Ovary (tissue), 9 donors: ENCODE measurements around the gene PPME1. TPM values are rescaled to one million over a fixed set of nuclear protein-coding genes. Genes with fewer than 3 reads are reported as not detected.

ENCODE experiments used
- DNase-seq, 5 donors: peaks; one replicate each; pipeline ENCODE4 v3.0.0-alpha.2; 2019 to 2020
- H3K27ac ChIP-seq, 2 donors: fragments of 200-600 bp; one replicate each; pipeline versions ENCODE4 v1.5.1 to v1.8.0; 2019 to 2022
- H3K27me3 ChIP-seq: fragments of 200-600 bp; one replicate; pipeline ENCODE4 v1.8.0; 2022
- H3K36me3 ChIP-seq: fragments of 200-600 bp; sonication (generic); one replicate; pipeline ENCODE4 v1.5.1; 2019
- H3K4me1 ChIP-seq: one replicate; pipeline ENCODE4 v1.8.1; 2013; ENCODE audit warnings: mild to moderate bottlenecking, moderate library complexity; ENCODE audit not compliant: insufficient read depth
- H3K4me3 ChIP-seq: fragments of 200-600 bp; sonication (generic); one replicate; pipeline ENCODE4 v1.5.1; 2017
- H3K9me3 ChIP-seq, 2 donors: fragments of 200-600 bp in 1 of 2; sonication (generic) in 1 of 2; one replicate each; pipeline versions ENCODE4 v1.5.1 to v1.8.1; 2013 to 2019; ENCODE audit warnings: mild to moderate bottlenecking in 1 of 2, moderate library complexity in 1 of 2
- EP300 ChIP-seq: sonication (generic); formaldehyde crosslinking; IDR thresholded peaks from one replicate; pipeline ENCODE4 v1.6.1; 2017; ENCODE audit warnings: antibody characterized with exemption
- POLR2A ChIP-seq: fragments of 450-650 bp; IDR thresholded peaks from one replicate; pipeline ENCODE4 v1.6.1; 2017; ENCODE audit warnings: antibody characterized with exemption, mild to moderate bottlenecking, moderate library complexity
- WGBS, 3 donors: extraction: QIAGEN DNeasy Blood & Tissue Kit in 1 of 3; methylation state at CpG; one replicate each; pipeline versions ENCODE4 v1.1.5 to v1.1.7; 2013 to 2017; 5-methylcytosine and 5-hydroxymethylcytosine counted together
- intact Hi-C, 4 donors: fragments of 100-400 bp; cut with DNase I; formaldehyde crosslinking; loops; one replicate each; pipeline versions ENCODE4 v1.11.0 to v1.15.1; 2022 to 2023
- polyA plus RNA-seq, 2 donors: library from polyadenylated mRNA; stranded (reverse); fragments of 200-250 nt in 1 of 2; fragments of 350-450 nt in 1 of 2; fragmentation: Illumina TruSeq in 1 of 2; extraction: RNeasy Lipid Tissue Mini Kit (QIAGEN cat#74804) in 1 of 2; gene quantifications; one replicate each; pipeline ENCODE4 v1.2.3, GENCODE V29; 2013 to 2014
- total RNA-seq, 7 donors: library from RNA; depleted of rRNA in 2 of 7; stranded (reverse); fragments of >200 nt in 2 of 7; fragmentation: NEBNext Ultra II Directional in 3 of 7; extraction: Animal tissue kit (Norgen Biotek cat#: 25700) in 3 of 7; gene quantifications; one replicate each; pipeline versions ENCODE4 v1.1.0 to v1.2.4, GENCODE V29; 2016 to 2023
- TF ChIP-seq, protein P1 (sequence below), 3 donors: fragments of 450-650 bp in 2 of 3; fragments of 200-600 bp in 1 of 3; IDR thresholded peaks; one replicate each; pipeline versions ENCODE4 v1.5.1 to v1.8.0; 2016 to 2022; ENCODE audit warnings: antibody characterized with exemption in 3 of 3, mild to moderate bottlenecking in 1 of 3
- donor health status: DM: no; HTN: no; CAD: no; lungs with moderate emphysema.
- donor health status: DM: no; HTN: no; CAD: no.
- donor health status: Bipolar disorder and iron deficiency.
- donor health status: DM: yes; HTN: yes; CAD: no.
- donor health status: DM: no; HTN: no; CAD: no.
- donor health status: DM: yes; HTN: yes; CAD: no.

PPME1 gene
- total and polyA plus RNA-seq, 9 donors, result 19.6 to 42.2 (median 35.8) TPM

- Histone ChIP-seq H3K36me3 (no peaks in the 10 kb centered on the region), H3K4me3 (no peak overlapping the region), H3K27me3 (no peaks in the 10 kb centered on the region), H3K9me3 (no peaks in the 10 kb centered on the region), H3K27ac (no peak overlapping the region), H3K4me1 (peaks cover 4% of the 10 kb centered on the region)
- whole genome bisulfite sequencing, 3 donors, result 75 to 86% (median 79%) methylated on average over 8 of the region's 8 CpGs
- TF ChIP-seq, protein P1, sequence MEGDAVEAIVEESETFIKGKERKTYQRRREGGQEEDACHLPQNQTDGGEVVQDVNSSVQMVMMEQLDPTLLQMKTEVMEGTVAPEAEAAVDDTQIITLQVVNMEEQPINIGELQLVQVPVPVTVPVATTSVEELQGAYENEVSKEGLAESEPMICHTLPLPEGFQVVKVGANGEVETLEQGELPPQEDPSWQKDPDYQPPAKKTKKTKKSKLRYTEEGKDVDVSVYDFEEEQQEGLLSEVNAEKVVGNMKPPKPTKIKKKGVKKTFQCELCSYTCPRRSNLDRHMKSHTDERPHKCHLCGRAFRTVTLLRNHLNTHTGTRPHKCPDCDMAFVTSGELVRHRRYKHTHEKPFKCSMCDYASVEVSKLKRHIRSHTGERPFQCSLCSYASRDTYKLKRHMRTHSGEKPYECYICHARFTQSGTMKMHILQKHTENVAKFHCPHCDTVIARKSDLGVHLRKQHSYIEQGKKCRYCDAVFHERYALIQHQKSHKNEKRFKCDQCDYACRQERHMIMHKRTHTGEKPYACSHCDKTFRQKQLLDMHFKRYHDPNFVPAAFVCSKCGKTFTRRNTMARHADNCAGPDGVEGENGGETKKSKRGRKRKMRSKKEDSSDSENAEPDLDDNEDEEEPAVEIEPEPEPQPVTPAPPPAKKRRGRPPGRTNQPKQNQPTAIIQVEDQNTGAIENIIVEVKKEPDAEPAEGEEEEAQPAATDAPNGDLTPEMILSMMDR (IDR thresholded peaks at IDR 0.05), result no peak
- TF ChIP-seq POLR2A (no peak), EP300 (no peak)
- intact Hi-C loops, result loop anchor here in 2 of 4 donors (10.0 kb wide), 1 partner anchor 321 kb away; no protein-coding TSS in a partner anchor
- DNase-seq, result no peak
Observed at GRCh38 chr11:74253361-74253760, 82.3 kb downstream of the PPME1 start.

- intact Hi-C loops, result loop anchor here (5.0 to 10.0 kb wide), 5 partner anchors 186 to 319 kb away; no protein-coding TSS in a partner anchor
- no peaks in the 10 kb centered on the region for H3K27me3 ChIP-seq
- peak; percentile 23 to 58 (median 51) for DNase-seq
- 40 to 43% (median 43%) methylated on average over 5 of the region's 5 CpGs for WGBS, 3 donors
- no peak overlapping the region for H3K4me3 ChIP-seq
- H3K27ac ChIP-seq, result no peak overlapping the region
- no peaks in the 10 kb centered on the region for H3K9me3 ChIP-seq
- peaks cover 5% of the 10 kb centered on the region for H3K4me1 ChIP-seq
- TF ChIP-seq EP300 (no peak), POLR2A (no peak)
- TF ChIP-seq, protein P1 (IDR thresholded peaks at IDR 0.05), result peak; percentile 53 to 75 (median 74)
- no peaks in the 10 kb centered on the region for H3K36me3 ChIP-seq
Observed at GRCh38 chr11:74255741-74256375, 84.8 kb downstream of the PPME1 start.

GRCh38 chr11:74256378-74257133 lies 85.5 kb downstream of the PPME1 start:
- Histone ChIP-seq H3K4me1 (peaks cover 5% of the 10 kb centered on the region), H3K9me3 (no peaks in the 10 kb centered on the region), H3K27ac (no peak overlapping the region), H3K27me3 (no peaks in the 10 kb centered on the region), H3K4me3 (no peak overlapping the region), H3K36me3 (no peaks in the 10 kb centered on the region)
- TF ChIP-seq, protein P1 (IDR thresholded peaks at IDR 0.05), result no peak
- TF ChIP-seq POLR2A, result no peak
- TF ChIP-seq EP300, result no peak
- intact Hi-C loops, result loop anchor here (5.0 to 10.0 kb wide), 5 partner anchors 186 to 318 kb away; no protein-coding TSS in a partner anchor
- WGBS, 3 donors, result 75 to 84% (median 77%) methylated on average over 5 of the region's 5 CpGs
- DNase-seq, result no peak

DNA sequence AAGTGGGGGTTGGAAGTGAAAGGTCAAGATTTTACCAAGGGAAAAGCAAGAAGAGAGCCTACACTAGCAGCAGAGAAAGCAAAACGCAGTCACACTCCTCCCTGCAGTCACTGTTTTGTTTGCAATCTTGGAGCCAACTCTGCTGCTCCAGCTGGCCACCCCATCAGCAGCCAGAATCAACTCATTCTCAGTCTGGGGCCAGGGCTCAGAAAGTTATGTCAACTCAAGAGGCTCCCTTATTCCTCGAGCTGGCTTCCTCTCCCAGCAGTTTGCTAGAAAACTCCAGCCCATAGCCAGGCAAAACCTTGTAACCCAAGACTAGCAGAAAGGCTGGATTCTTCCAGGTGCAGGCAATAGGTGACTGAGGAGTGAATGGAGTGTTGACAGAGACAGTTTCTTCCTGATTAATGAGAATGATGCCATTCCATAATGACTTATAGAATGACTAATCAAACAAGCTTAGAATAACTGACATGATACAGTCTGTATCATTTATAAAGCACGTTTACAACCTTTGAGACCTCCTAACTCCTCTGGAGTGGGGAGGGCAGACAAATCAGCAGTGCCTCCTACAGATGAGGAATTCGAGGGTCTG lies 87.0 kb downstream of the PPME1 start:
- H3K27ac ChIP-seq, result no peak overlapping the region
- no peaks in the 10 kb centered on the region for H3K36me3 ChIP-seq
- H3K4me3 ChIP-seq, result no peak overlapping the region
- DNase-seq, result peak; percentile 56 to 77 (median 62)
- 8 to 11% (median 9%) methylated on average over 4 of the region's 4 CpGs for WGBS, 3 donors
- intact Hi-C loops, result loop anchor here (5.0 to 10.0 kb wide), 5 partner anchors 184 to 317 kb away; no protein-coding TSS in a partner anchor
- no peaks in the 10 kb centered on the region for H3K27me3 ChIP-seq
- no peaks in the 10 kb centered on the region for H3K9me3 ChIP-seq
- TF ChIP-seq EP300 (no peak), POLR2A (no peak)
- TF ChIP-seq, protein P1 (IDR thresholded peaks at IDR 0.05), result no peak
- peaks cover 5% of the 10 kb centered on the region for H3K4me1 ChIP-seq
